ENCODE data around the gene PSMD13. TPM values are rescaled to one million over a fixed set of nuclear protein-coding genes. Genes with fewer than 3 reads are reported as not detected.

The PSMD13 gene
- total and polyA plus RNA-seq, 2 experiments from 2014 or later: 98.4 to 175 TPM

DNA sequence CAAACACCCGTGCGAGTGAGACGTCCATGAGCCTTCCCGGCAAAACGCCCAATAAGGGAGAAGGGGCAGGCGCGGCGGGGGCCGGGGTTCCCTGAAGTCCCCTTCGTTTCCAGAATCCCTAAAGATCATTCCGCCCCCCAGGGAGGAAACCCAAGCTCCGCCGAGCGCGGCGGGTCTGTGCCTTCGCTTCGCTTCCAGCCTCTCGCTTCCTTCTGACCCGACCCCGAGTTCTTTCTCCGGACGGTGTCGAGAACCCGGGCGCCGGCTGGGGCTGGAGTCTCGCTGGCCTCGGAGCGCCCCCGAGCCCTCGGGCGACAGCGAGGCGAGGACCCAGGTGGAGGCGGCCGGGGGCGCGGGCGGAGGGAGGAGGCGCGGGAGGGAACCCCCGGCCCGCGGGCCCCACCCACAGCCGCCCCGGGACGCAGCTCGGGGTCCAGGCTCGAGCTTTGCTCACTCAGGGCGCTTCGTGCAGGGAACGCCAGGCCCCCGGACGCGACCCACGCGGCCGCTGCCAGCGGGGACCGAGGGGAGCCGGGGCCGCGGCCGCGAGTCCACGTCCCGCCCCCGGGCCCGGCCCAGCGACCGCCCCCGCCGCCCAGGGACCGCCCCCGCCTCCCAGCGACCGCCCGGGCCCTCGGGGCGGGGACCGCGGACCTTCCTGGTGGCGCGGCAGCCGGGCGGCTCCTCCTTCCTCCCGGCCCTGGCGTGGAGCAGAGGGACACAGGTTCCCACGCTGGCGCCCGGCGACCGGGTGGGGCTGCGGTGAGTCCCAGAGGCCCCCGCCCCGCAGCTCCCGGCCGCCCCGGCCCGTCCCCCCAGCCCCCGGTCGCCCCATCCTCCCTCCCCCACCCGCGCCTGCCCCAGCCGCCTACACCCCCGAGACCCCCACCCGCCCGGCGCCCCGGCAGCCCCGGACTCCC is 52.0 kb downstream of the PSMD13 start, which contains the start of gene PGGHG:
PGGHG (plus strand) TSS at position 649 of the 920 bp plus-strand sequence. CDS start 691 bp downstream, outside the sequence.
- peaks cover 16% of the 10 kb centered on the region for H3K27me3 ChIP-seq
- DNase-seq (ENCODE audit: low read depth in 1 of 2, low spot score in 1 of 2): peak; percentile 50 to 78
- H3K27ac ChIP-seq: no peak within 1 kb of the TSS
- no peaks in the 10 kb centered on the region for H3K4me1 ChIP-seq (ENCODE audit: low read depth)
- peak within 1 kb of the TSS; percentile 72 for H3K4me3 ChIP-seq
- TF ChIP-seq CTCF (IDR thresholded peaks at IDR 0.05; ENCODE audit: low read depth, low read length): no peak
- no peaks in the 10 kb centered on the region for H3K36me3 ChIP-seq
- H3K9me3 ChIP-seq (ENCODE audit: low read depth): no peaks in the 10 kb centered on the region

DNA sequence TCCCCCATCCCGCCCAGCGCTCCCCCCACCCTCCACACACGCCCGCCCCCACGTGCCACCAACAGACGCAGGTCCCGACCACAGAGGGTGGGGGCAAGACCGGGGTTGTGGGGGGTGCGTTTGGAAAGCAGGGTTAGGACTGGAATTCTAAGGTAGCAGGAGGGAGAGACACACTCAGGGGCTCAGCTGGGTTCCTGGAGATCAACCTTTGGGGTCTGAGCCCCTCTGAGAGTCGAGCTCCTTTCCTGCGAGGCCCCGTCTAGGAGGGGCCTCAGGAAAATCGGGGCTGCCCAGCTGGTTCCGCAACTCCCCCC is 52.6 kb downstream of the PSMD13 start:
- no peak overlapping the region for H3K27ac ChIP-seq
- peaks cover 16% of the 10 kb centered on the region for H3K27me3 ChIP-seq
- no peak for TF ChIP-seq CTCF (IDR thresholded peaks at IDR 0.05; ENCODE audit: low read depth, low read length)
- no peak for DNase-seq (ENCODE audit: low read depth in 1 of 2, low spot score in 1 of 2)
- no peaks in the 10 kb centered on the region for H3K36me3 ChIP-seq
- peak overlapping the region; percentile 72 for H3K4me3 ChIP-seq
- no peaks in the 10 kb centered on the region for H3K4me1 ChIP-seq (ENCODE audit: low read depth)
- H3K9me3 ChIP-seq (ENCODE audit: low read depth): no peaks in the 10 kb centered on the region

DNA sequence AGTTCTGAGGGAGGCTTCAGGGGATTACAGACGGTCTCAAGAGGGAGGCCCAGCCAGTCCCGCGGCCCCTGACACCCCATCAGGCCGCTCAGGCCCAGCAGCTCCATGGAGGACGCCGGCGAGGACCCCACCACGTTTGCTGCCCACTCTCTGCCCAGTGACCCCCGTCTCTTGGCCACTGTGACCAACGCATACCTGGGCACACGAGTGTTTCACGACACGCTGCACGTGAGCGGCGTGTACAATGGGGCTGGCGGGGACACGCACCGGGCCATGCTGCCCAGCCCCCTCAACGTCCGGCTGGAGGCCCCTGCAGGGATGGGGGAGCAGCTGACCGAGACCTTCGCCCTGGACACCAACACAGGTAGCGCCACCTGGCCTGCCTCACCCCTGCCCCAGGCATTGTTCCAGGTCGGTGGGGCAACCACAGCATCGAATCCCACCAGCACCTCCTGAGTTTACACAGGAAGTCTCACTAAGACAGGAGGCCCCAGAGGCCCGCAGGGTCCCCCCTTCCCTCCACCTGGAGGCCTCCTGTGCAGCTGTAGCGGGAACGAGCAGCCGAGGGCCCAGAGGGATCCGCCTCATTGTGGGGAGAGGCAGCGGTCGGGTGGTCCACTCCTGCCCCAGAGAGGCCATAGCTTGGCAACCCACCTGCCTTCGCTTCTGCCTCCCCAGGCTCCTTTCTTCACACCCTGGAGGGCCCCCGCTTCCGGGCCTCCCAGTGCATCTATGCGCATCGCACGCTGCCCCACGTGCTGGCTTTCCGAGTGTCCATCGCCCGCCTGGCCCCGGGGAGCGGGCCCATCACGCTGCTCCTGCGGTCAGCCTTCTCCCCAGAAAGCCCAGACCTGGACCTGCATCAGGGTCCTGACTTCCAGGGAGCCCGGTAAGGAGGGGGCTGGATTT is 53.2 kb downstream of the PSMD13 start:
- no peaks in the 10 kb centered on the region for H3K9me3 ChIP-seq (ENCODE audit: low read depth)
- no peaks in the 10 kb centered on the region for H3K36me3 ChIP-seq
- no peak overlapping the region for H3K27ac ChIP-seq
- no peaks in the 10 kb centered on the region for H3K4me1 ChIP-seq (ENCODE audit: low read depth)
- no peak for DNase-seq (ENCODE audit: low read depth in 1 of 2, low spot score in 1 of 2)
- no peak for TF ChIP-seq CTCF (IDR thresholded peaks at IDR 0.05; ENCODE audit: low read depth, low read length)
- H3K4me3 ChIP-seq: peak overlapping the region; percentile 72
- peaks cover 16% of the 10 kb centered on the region for H3K27me3 ChIP-seq

- TF ChIP-seq CTCF (IDR thresholded peaks at IDR 0.05; ENCODE audit: low read depth, low read length): no peak
- Histone ChIP-seq H3K27me3 (peaks cover 16% of the 10 kb centered on the region), H3K27ac (no peak overlapping the region), H3K9me3 (ENCODE audit: low read depth) (no peaks in the 10 kb centered on the region), H3K36me3 (no peaks in the 10 kb centered on the region), H3K4me1 (ENCODE audit: low read depth) (no peaks in the 10 kb centered on the region), H3K4me3 (no peak overlapping the region)
- no peak for DNase-seq (ENCODE audit: low read depth in 1 of 2, low spot score in 1 of 2)
Measured at GRCh38 chr11:290621-291231, 54.0 kb downstream of the PSMD13 start.

All from cardiac muscle cell (in vitro differentiated cells and primary cell).